Posterior vena cava (tissue), 2 donors: ENCODE results near the gene TMCO1. TPM values are rescaled to one million over a fixed set of nuclear protein-coding genes. Genes with fewer than 3 reads are reported as not detected.
"Not testable (repeated sequence)": the region's sequence is repeated elsewhere in the genome, so short reads cannot be mapped to it uniquely, and the experiment has no call there.

Source experiments
- DNase-seq: peaks from one replicate; pipeline ENCODE4 v3.0.0-alpha.2; 2020; ENCODE audit warnings: low spot score
- intact Hi-C, 2 donors: fragments of 100-400 bp; cut with DNase I; formaldehyde crosslinking; loops; one replicate each; pipeline versions ENCODE4 v1.14.1 to v1.14.2; 2022 to 2023
- total RNA-seq, 2 donors: library from RNA; stranded (reverse); fragmentation: NEBNext Ultra II Directional; extraction: Animal tissue kit (Norgen Biotek cat#: 25700); gene quantifications; one replicate each; pipeline ENCODE4 v1.2.1, GENCODE V29; 2021
- donor health status: DM: yes; HTN: yes; CAD: no.
- donor health status: DM: yes; HTN: yes; CAD: no.

TMCO1 gene
- total RNA-seq, 2 donors from 2014 or later, result 50.0 to 63.9 TPM

- DNase-seq, result no peak
- intact Hi-C loops, result loop anchor here in 1 of 2 donors (2.0 kb wide), 1 partner anchor 67 kb away; no protein-coding TSS in a partner anchor
Measured at GRCh38 chr1:165755393-165756010, 13.2 kb downstream of the TMCO1 start.

- no peak for DNase-seq
- intact Hi-C loops, result loop anchor here in 1 of 2 donors (2.0 kb wide), 1 partner anchor 65 kb away; no protein-coding TSS in a partner anchor
Measured at GRCh38 chr1:165753934-165754333, 14.7 kb downstream of the TMCO1 start.

GRCh38 chr1:165748550-165748949, 20.1 kb downstream of the TMCO1 start:
- no peak for DNase-seq
- intact Hi-C loops, result loop anchor here in 1 of 2 donors (10.0 kb wide), 1 partner anchor 104 kb away; no protein-coding TSS in a partner anchor

GRCh38 chr1:165747632-165748447, 20.8 kb downstream of the TMCO1 start:
- intact Hi-C loops, result loop anchor here in 1 of 2 donors (10.0 kb wide), 1 partner anchor 103 kb away; no protein-coding TSS in a partner anchor
- DNase-seq, result no peak

GRCh38 chr1:165744913-165745312, 23.8 kb downstream of the TMCO1 start:
- not testable (repeated sequence) for DNase-seq
- intact Hi-C loops, result loop anchor here in 1 of 2 donors (10.0 kb wide), 1 partner anchor 100 kb away; no protein-coding TSS in a partner anchor

- DNase-seq, result no peak
- intact Hi-C loops, result loop anchor here in 1 of 2 donors (10.0 kb wide), 1 partner anchor 97 kb away; no protein-coding TSS in a partner anchor
Measured at GRCh38 chr1:165742194-165742593, 26.5 kb downstream of the TMCO1 start.

- DNase-seq, result no peak
- intact Hi-C loops, result no loop called here
Measured at GRCh38 chr1:165738794-165739193, 29.9 kb downstream of the TMCO1 start.

GRCh38 chr1:165737196-165737595, 31.5 kb downstream of the TMCO1 start:
- intact Hi-C loops, result no loop called here
- no peak for DNase-seq

GRCh38 chr1:165734906-165735305, 33.8 kb downstream of the TMCO1 start:
- DNase-seq, result no peak
- intact Hi-C loops, result no loop called here

- intact Hi-C loops, result no loop called here
- no peak for DNase-seq
Measured at GRCh38 chr1:165726841-165727240, 41.8 kb downstream of the TMCO1 start.

- intact Hi-C loops, result no loop called here
Measured at GRCh38 chr1:165726169-165726568, 42.5 kb downstream of the TMCO1 start.

GRCh38 chr1:165717918-165718515, 50.7 kb downstream of the TMCO1 start:
- no peak for DNase-seq
- intact Hi-C loops, result loop anchor here in 1 of 2 donors (10.0 kb wide), 1 partner anchor 197 kb away; no protein-coding TSS in a partner anchor

More at GRCh38 chr1:165726169-165726568, 42.5 kb downstream of the TMCO1 start:
- no peak for DNase-seq

GRCh38 chr1:165716265-165717051, 52.2 kb downstream of the TMCO1 start:
- not testable (repeated sequence) for DNase-seq
- intact Hi-C loops, result loop anchor here in 1 of 2 donors (10.0 kb wide), 1 partner anchor 198 kb away; no protein-coding TSS in a partner anchor

- DNase-seq, result no peak
- intact Hi-C loops, result loop anchor here in 1 of 2 donors (10.0 kb wide), 1 partner anchor 202 kb away; no protein-coding TSS in a partner anchor
Measured at GRCh38 chr1:165712764-165713163, 55.9 kb downstream of the TMCO1 start.

- DNase-seq, result no peak
- intact Hi-C loops, result no loop called here
Measured at GRCh38 chr1:165707984-165708706, 60.5 kb downstream of the TMCO1 start.

GRCh38 chr1:165703648-165704047, 65.0 kb downstream of the TMCO1 start:
- intact Hi-C loops, result no loop called here
- DNase-seq, result no peak

- intact Hi-C loops, DNase-seq: not testable (repeated sequence)
Measured at GRCh38 chr1:165701922-165702321, 66.7 kb downstream of the TMCO1 start.

GRCh38 chr1:165699577-165699976, 69.1 kb downstream of the TMCO1 start:
- DNase-seq, result no peak
- intact Hi-C loops, result loop anchor here in 1 of 2 donors (10.0 kb wide), 1 partner anchor 65 kb away; the partner anchor contains the start of gene MGST3
